ENCODE measurements around the gene IARS1. TPM values are rescaled to one million over a fixed set of nuclear protein-coding genes. Genes with fewer than 3 reads are reported as not detected.

The IARS1 gene
- polyA plus RNA-seq, 10 donors, result 54.6 to 80.5 (median 69.3) TPM

DNA sequence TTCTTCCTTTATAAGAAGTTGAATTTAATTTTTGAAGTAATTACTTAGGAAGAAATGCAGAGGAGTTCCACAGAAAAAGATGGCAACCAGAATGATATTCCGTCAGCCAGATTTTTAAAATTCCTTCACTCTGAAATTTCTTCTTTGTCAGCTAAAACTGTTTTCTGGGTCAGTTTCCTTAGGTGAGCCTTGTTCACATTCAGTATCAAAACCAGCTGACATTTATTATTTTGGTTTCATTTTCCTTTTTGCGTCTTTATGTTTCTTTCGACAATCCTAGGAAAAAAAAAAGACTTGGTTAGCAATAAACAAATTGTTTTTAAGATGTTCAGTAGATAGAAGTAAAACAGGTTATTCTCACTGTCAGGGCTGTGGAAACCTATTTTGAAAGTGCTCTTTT is 4.1 kb upstream of the IARS1 start:
- DNase-seq, result no peak

DNA sequence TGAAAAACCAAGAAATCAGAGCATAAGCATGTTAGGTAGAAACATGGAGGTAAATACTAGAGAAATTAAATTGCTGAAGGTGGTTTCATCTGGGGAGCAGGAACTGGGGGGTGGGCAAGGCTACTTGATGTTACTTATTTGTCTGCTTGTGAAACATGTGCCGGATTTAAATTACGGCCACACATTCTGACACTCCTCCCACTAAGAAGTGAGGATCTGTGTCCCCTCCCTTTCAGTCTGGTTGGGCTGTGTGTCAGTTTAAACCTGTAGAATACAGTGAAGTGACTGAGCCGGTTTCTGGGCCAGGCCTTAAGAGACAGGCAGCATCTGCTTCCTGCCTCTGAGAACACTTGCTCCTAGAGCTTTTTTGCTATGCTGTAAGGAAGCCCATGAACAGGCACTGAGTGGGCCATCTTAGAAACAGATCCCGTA is 2.3 kb upstream of the IARS1 start:
- DNase-seq, result no peak

DNA sequence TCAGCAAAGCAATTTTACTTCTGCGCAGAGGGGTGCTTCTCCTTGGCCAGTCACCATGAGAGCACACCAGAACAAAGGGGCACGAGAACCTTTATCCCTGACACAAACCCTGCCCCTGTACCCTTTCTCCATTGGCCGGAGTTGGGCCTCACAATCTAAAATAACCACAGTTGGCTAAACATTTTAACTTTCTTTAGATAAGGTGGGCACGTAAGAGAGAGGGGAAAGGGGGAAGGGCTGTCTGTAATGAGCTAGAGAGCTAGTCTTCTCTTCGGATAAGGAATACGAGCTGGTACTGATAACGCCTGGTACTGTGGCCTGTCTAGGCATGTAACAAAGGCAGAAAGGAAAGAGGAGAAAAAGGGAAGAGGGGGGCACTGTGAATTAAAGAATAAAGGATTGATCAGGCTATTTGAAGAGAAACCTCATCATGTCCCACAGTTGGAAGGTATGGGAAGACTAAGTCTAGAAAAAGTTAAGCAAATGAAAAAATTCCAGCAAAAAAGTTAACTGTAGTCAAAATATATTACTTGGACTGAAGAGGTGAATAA is 1.8 kb upstream of the IARS1 start:
- no peak for DNase-seq

DNA sequence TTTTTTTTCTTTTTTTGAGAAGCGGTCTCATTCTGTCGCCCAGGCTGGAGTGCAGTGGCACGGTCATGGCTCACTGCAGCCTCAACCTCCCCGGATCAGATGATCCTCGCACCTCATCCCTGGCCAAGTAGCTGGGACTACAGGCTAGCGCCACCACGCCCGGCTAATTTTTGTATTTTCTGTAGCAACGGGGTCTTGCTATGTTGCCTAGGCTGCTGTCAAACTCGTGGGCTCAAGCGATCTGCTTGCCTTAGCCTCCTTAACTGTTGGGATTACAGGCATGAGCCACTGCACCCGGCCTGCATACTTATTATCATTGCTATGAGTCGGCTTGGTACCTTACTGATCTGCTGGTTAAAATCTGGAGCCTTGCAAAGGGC is 790 bp upstream of the IARS1 start:
- peak in 2 of 3 donors; percentile 16 to 55 for DNase-seq

DNA sequence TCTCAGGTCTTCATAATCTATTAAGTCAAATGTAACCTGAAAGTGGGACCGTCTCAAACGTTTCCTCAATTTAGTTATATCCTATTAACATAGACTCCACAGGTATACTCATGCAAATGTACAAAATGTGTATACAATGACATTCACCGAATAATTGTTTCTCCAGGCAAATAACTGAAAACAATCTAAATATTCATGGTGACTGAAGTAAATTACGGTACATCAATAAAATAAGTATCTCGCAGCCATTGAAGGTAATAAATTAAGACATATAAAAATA is 482 bp downstream of the IARS1 start:
- no peak for DNase-seq

DNA sequence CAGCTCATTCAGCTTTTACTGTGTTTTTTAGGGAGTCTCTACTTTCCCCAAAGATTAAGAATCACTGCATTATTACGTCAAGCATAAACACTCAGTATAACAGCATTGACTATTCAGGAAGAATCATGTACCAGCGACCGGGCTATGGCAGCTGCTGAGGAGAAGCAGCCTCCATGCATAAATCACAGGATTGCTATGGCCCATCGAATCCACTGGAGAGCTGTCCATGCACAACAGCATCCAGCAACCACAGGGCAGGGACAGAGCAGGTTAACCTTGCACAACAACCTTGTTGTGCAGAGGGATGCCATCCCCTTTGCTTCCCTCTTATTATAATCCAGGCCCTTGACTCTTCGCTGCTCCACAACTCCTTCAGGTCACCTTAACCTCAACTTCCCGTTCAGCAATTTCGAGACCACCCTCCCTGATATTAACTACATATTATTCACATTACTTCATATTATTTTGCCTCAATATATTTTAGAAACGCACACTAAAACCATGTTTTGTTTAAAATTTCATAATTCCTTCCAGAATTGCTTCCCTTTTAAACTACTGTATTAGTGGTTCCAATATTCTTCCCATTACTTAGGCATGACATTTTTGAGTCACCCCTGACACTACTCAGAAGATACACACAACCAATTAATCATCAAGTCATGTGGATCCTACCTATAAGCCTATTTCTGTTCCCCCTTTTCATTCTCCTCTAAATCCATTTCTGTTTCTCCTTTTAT is 991 bp downstream of the IARS1 start:
- no peak for DNase-seq

DNA sequence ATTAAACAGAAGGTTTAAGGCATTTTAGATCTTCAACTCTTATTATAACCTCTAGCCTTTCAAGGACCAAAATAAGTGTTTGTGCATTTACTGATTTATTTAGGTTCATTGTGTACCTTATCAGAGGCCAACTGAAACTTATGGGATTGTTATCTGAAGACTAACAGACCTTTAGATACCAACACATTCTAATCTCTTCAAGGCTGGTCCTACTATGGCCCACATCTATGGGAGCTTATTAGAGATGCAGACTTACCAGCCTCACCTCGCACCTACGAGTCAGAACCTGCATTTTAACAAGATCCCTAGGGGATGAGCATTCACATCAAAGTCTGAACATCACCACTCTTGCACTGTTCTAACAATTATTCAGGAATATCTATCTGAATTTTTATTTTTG is 1.9 kb downstream of the IARS1 start:
- no peak for DNase-seq

DNA sequence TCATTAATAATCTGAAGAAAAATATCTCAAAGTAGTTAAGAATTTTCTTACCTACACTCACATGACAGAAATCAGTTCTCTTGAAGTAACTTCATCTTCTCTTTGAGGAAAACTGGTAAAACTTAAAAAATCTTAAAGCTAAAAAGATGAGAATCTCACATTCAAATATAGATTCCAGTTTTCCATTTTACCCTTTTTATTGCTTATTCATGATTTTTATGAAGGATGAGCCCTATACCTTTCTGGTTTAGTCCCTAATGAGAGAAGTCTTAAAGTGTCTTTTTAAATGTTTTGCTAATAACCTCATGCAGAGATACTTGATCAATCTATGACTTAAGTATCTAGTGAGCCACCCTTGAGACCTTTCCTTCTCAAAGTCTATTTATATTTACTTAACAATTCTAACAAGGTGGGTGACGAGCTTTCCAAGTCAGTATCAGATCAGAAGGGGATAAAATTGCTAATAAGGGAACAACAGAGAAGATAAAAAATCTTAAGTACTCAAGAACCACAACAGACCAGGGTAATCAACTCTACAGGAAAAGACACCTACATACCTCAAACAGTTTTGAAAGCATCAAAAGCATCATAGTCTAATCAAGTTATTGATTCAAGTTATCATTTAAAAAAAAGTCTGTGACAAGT is 2.6 kb downstream of the IARS1 start:
- no peak for DNase-seq

DNA sequence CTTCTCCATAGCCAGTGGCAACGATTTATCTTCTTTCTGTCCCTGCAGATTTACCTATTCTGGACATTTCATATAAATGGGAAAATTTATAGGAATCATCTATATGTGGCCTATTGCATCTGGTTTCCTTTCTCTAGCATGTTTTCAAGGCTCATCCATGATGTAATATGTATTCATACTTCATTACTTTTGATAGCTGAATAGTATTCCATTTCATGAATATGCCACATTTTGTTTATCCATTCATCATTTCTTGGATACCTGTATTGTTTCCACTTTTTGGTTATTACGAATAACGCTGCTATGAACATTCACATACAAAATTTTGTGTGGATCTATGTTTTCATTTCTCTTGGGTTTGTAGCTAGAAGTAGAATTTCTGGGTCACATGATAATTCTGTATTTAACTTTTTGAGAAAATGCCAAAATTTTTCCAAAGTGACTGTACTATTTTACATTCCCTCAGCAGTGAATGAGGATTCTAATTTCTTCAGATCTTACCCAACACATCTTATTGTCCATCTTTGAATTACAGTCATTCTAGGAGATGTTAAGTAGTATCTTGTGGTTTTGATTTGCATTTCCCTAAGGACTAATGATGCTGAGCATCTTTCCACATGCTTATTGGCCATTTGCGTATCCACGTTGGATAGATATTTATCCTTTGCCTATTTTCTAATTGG is 3.6 kb downstream of the IARS1 start:
- no peak for DNase-seq

DNA sequence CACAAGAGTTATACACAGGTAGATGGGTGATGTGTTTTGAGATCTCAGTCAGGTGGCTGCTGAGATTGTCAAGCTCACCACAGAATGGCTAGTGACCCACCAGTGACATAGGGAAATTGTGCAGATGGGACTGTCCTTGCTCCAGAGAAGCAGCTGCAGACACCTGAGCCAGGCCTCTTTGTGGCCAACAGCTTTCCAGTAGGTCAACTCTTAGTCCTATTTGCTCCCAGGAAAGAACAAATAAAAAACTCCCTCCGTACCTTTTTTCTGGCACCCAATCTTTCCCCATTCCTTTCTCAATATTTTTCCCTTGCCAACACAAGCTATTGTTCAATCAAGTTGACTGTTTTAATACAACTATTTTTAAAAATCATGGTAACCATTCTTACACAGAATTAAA is 14.2 kb downstream of the IARS1 start:
- DNase-seq, result no peak

DNA sequence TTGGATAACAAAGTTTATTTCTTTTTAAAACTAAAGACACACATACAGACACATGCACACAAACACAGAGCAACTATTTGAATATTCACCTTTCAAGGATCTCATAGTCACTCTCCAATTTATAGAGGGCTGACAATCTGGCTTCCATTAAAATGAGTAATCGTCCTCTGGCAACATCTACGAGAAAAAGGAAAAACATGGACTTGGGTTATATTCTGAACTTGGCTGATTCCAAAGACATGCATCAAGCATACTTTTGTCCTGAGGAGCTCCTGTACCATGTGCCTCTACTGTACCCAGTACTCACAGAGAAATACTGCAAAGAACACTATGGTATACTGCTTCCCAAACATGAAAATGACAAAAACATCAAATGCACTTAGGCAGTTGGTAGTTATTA is 15.4 kb downstream of the IARS1 start:
- DNase-seq, result peak in 1 of 3 donors; percentile 34

DNA sequence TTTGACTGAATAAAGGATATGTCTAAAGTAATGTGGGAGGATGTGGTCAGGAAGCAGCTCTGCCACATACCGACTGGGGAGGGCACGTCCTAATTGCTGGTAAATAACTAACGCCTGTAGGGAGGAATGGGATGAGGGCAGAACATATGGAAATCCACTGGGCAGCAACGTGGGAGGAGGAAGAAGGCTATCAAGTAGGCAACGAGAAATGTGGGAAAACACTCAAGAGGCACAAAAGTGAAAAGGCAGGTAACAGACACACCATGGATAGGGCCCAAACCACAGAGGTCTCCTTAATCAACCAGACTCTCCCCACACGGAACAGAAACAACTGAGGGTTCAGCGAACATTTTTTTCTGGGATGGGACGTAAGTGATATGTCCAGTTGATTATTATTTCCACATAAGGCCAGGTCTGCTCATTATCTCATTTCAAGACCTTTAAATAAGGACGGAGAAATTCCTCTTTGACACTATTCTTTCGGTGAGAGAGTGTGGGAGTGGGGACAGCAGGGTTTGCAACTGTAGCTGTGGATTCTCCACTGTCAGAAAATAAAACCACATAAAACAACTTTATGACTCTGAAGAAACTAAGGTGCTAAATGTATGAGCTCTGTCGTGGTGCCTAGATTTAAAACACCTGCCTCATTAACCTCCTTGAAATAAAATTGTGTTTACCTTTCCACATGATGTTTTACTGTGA is 17.0 kb downstream of the IARS1 start:
- no peak for DNase-seq

DNA sequence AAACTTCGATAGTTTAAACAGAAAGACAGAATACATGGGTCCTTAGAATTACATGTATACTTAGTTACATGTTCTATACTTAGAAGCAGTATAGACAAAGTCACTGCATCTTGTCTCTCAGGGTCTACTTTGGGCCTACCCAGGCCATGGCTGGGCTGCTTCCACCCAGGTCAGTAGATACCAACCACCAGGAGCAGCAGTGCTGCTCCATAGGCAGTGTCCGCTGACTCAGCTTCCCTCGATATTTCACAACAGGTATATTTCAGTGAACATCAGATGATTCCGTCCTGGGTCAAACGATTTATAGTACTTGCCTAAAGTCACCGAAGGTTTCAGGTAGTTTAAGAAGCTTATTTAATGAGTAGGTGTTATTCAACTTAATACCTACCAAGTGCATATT is 18.0 kb downstream of the IARS1 start:
- no peak for DNase-seq

DNA sequence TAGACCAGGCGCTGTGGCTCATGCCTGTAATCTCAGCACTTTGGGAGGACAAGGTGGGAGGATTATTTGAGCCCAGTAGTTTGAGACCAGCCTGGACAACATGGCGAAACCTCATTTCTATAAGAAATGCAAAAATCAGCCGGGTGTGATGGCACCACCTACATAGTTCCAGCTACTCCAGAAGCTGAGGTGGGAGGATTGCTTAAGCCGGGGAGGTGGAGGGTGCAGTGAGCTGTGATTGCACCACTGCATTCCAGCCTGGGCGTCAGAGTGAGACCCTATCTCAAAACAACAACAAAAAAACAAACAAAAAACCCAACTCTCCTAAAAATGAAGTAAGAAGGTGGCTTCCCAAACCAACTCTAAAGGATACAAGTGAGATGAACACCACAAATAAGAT is 23.0 kb downstream of the IARS1 start:
- no peak for DNase-seq

DNA sequence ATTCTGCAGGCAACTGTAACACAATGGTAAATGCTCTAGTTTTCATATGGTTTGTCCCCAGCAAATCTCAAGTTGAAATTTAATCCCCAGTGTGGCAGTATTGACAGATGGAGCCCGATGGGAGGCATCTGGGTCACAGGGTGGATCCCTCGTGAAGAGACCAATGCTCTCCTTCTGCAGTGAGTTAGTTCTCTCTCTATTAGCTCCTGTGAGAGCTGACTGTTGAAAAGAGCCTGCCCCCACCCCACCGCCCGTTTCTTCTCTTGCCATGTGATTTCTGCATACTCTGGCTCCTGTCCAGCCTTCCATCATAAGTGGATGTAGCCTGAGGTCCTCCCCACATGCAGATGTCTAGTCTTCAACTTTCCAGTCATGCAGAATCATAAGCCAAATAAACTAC is 27.0 kb downstream of the IARS1 start:
- no peak for DNase-seq

DNA sequence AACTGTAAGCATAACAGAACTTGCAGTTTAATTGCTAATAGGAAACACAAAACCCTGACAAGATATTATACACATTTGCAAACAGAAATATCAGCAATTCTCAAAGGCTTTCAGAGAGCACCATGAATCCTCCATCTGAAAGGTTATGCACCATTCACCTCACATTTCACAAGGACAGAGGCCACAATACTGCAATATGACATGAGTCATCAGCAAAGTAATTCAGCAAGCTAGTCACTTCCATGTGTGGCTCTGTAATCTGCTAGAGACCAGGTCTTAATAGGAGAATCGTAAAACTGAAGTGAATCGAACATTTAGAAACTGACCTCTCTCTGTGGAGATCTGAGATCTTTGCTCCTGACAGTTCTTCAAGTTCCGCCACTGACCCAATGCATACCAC is 28.3 kb downstream of the IARS1 start:
- DNase-seq, result no peak

DNA sequence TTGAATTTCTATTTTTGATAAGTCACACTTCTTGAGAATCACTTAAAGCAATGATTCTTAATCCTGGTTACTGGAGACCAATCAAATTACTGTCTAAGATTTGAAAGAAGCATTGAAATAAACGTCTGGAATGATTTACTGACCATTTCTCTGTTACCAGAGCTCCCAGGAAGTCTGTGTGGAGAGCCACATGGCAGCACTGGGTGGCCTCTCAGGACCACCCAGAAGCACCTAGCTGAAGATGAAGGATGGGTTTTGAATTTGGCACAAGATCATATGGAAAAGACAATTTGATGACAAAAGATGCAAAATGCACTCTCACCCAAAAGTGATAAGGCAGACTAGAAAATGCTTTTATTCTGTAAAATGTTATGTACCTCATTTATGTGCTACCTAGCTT is 30.4 kb downstream of the IARS1 start:
- DNase-seq, result no peak

DNA sequence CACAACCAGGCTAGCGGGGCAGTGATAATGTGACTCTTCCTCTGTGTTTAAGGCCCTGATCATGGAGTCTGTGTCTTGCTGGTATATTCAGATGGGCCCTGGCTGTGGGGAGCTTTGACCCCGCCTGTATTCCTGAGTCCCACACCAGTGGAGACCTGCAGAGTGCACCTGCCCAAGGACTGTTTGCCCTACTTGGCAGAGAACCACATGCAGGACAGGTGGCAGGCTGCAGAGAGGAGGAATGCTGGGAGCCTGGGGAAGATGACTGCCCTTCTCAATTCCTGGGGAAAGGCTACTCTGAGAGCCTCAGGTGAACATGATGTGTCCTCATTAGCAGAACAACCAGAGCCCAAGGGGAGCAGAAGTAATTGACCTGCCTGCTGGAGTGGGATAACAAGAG is 36.2 kb downstream of the IARS1 start:
- DNase-seq, result no peak

DNA sequence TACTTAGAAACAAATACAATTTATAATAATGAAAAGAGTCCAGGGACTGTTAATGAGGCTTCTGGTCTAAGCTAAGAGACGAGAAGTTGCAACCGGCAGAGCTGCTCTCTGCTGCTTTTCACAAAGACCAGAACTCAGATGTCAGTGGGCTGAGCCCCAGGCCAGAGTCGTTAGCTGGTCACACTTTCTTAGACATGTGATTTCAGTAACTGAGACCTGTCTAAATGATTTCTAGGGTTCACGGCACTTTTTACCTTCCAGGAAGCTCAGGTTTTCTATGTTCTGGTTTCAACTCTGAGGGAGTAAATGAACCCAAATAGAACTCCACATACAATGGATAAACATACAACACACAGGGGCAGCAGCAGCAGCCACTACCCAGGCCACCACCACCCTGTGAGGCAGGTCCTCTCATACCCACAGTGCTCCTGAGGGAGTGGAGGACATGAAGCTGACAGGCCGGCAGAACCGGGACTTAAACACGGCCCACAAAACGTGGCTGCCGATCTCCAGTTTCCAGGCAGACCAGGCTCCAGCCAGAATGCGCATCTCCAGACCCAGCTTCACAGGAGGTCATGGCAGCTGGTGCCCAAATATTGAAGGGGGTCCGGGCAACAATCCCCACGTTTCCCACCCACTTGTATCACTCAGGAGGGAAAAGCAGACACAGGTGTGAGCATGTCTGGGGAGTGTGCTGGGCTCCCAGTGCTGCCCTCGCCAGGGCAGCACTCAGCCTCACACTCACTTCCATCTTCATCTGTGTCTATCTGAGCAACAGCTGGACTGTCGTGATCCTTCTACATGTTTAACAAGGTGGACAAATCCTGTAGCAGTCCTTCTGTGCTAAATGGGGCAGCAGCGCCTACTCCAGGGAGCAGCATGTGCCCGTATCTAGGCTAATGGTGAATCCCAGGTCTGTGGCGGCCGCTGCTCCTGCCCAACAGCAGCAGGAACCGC is 38.8 kb downstream of the IARS1 start:
- DNase-seq, result no peak

DNA sequence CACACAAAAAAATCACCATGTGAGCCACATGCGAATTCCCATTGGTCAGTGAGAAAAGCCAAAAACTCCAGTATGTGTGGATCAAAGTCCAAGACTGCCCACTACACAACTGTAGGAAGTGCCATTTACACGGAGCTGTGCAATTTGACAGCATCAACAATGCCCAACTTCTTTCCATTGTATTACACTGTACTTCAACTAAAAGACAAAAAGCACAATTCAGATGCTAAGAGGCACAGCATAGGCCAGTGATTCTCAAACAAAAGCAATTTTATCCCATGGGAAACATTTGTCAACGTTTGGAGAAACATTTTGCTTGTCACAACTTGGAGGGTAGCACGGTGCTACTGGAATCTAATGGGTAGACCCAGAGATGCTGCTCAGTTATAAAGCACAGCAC is 39.8 kb downstream of the IARS1 start:
- no peak for DNase-seq

DNA sequence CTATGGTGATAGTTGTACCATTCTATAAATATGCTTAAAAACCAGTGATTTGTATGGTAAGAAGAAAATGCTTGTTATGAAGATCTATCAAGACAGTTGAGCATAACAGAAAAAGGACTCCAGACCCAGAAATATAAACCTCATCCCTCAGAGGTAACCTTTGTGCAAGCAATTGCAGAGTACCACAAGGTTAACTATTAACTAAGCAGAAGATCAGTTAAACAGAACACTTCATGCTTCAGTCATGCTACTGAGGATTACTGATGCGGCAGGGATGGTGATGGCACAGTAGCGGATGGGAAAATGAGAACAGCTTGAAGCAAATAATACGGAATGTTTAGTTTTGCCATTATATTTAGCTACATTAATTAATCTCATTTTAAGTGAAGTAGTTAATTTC is 45.5 kb downstream of the IARS1 start:
- no peak for DNase-seq

All from muscle of back (tissue), 11 donors.